CD4-positive, alpha-beta T cell treated with Interleukin-17A for 1 hour (primary cell): ENCODE measurements around the gene SNX9.
"Not testable (repeated sequence)": the region's sequence is repeated elsewhere in the genome, so short reads cannot be mapped to it uniquely, and the experiment has no call there.

Source experiments
- DNase-seq: peaks from one replicate; pipeline ENCODE4 v3.0.0-alpha.2; 2020

Gene SNX9

DNA sequence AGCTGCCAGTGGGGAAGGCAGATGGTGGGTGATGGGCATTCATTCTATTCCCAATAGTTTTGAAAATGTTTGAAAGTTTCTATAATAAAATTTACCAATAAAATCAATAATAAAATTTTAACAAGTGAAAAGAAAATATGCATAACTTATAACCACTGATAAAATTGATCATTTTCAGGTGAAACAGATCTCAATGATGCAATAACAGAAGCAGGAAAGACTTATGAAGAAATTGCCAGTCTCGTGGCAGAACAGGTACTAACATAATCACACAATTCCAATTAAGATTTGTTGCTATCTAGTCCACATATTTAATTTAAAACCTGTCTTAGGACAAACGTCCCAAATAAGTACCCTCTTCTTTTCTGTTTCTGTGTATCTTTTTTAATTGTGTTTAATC lies 112.7 kb downstream of the SNX9 start:
- no peak for DNase-seq

DNA sequence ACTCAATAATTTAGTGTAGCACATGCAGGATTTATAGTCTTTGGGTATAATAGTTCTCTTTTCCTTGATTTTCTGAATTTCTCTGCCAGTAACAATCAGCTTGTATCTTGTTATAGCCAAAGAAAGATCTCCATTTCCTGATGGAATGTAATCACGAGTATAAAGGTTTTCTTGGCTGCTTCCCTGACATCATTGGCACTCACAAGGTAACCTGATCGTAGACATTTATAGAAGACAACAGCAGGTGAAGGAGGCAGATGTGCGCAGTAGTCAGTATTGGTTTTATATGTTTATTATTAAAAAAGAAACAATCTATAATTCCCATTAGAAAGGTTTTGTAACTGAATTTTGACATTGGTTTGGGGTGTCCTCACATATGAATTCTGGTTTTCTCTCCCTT lies 114.3 kb downstream of the SNX9 start:
- DNase-seq: no peak

DNA sequence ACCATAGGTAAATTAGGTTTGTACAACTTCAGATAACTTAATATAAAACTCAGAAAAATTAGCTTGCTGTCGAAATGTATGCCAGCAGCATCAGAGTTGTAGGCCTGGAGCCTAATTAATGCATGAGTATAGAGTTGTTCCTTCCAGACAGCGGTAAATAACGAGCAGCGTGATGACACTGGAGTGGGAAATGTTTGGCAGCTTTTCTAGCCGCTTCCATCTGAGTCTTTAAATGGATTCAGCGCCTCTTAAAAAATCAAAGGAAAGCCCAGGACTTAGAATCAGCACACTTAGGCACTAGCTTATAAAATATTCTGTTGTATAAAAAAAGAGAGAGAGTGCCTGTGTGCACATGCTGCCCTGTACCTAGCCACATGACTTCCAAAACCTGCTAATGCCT lies 114.9 kb downstream of the SNX9 start:
- DNase-seq: no peak

DNA sequence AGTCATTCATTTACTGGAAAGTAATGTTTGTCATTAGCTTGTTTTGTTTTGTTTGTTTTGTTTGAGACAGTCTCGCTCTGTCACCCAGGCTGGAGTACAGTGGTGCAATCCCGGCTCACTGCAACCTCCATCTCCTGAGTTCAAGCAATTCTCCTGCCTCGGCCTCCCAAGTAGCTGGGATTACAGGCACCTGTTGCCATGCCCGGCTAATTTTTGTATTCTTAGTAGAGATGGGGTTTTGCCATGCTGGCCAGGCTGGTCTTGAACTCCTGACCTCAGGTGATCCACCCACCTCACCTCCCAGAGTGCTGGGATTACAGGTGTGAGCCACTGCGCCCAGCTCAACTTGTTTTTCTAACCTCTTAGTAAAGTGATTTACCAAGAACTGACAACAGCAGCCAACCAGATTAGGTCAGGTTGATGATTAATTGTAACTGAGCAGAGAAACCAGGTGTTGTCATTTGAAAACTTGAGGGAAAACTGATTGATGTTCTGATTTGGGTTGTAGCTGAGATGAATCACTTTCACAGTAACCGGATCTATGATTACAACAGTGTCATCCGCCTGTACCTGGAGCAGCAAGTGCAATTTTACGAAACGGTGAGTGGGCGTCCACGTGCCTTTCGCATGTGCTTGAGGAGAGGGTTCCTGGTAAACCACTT lies 117.5 kb downstream of the SNX9 start:
- not testable (repeated sequence) for DNase-seq

DNA sequence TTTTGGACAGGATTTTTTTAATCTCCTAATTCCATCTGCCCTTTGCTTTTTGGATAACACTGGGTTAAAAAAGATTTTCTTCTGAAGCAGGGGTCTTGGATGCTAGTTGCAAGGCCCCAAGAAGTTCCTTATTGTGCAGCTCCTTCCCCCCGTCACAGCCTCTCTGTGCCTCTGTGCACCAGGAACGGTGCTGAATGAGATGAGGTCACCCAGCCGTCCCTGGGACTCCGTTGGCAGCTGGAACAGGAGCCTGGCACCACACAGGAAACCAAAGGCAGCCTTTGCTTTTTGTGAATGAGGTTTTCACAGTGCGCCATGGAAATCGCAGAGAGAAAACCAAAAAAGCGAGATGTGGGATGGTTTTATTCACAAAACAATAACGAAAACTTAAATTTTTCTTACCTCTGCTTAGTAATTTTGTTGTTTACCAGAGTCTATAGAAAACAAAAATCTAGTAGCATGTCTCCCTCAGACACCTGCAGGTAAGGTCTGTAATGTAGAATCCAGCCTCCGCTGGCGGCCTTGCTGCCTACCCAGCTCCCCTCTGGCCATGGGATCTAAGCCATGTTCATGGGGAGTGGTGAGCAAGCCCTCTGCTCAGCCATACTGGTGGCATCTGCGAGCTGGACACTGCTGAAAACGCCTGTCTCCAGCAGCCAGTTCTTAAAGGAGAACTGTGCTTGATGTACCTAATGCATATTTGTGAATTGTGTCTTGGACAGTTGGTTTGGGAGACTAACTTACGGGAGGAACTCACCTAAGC lies 118.2 kb downstream of the SNX9 start:
- no peak for DNase-seq

DNA sequence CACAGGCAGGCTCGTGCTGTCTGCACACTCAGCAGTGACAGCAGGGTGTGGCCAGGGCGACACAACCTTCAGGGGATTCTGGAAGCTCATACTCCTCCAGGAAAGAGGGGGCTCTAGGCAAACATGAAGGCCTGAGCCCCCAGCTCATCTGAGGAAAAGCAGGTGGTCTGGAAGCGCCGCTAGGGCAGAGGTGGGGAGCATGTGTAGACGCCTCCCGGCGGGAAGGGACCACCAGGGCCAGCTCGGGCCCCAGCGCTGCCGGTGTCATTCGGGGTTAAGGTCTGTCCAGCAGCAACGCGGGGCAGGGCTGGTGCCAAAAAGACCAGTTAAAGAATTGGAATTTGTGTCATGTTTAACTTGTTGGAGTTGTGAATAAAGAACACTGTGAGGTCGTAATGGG lies 119.3 kb downstream of the SNX9 start:
- DNase-seq: no peak

DNA sequence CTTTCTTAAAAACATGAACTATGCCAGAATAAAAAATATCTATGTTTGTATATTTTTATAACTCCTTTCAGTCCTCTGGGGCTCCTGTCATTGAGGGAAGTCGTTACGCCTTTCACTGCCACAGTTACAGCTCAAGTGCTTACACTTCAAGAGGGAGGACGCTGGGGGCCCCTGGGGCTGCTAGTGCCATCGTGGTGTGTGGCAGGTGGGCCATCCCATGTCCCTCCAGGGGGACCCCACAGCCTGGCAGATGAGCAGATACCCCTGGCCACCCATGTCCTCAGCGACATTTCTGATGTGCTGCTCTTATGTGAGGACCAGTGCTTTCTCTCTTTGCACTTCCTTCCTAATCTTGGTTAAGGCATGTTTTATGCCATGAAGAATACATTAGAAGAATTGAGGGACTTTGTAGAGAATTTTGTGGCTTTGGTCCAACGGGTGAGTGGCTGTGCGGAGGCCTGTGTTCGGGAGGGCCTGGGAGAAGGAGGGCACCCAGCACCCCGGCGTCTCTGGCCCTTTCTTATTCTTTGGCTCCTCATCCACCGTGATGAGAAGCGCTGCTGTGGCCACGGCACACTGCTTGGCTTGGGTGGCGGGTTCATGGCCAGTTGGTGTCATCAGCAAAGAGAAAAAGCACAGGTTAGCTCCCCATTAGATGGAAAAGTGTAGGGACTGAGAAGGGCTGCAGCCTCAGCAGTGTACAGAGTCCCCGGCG lies 120.4 kb downstream of the SNX9 start:
- DNase-seq: no peak

DNA sequence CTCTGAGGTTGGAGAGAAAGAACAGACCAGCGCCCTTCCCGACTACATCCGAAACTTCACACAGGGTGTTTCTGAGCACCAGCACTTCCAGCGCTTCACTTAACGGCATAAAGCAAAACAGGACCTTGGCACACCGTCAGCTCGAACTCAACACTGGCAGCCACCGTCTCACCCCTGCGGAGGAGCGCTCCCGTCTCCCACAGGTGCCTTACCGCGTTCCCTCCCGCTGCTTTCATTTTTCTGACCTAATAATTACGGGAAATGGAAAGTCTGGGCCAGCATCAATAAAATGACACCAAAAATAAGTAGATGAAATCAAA lies 120.9 kb downstream of the SNX9 start:
- DNase-seq: no peak

DNA sequence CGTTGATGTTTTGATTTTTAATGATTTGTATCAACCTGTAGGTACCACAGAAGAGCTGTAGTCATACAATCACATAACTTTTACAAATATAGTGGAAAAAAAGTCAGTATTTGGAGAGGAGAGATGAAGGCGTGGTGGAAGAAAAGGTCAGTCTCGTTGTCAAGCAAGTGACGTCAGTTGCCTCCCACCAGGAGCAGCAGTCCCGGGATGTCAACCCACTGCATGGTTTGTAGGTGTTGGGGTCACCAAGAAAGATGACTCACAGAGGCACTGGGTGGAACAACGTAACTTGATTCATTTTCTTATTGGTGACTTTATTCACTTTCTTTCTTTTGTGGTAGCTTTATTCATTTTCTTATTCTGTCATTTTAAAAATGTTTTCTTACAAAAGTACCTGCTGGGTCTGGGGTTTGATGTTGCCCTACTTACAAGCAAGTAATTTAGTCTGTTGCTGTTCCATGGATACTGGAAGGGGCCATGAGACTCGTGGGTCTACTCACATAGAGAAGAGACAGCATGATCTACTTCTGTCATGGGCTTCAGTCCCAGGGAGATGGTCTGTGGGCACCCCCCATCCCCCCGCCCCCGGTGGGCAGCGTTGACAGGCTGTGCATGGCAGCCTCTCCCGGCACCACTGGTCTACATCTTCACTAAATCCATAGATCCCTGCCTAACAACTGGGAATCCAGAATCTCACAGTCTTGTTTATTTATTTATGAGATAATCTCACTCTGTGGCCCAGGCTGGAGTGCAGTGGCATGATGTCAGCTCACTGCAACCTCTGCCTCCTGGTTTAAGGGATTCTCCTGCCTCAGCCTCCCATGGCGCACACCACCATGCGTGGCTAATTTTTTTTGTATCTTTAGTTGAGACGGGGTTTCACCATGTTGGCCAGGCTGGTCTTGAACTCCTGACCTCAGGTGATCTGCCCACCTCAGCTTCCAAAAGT lies 122.2 kb downstream of the SNX9 start:
- DNase-seq: no peak

DNA sequence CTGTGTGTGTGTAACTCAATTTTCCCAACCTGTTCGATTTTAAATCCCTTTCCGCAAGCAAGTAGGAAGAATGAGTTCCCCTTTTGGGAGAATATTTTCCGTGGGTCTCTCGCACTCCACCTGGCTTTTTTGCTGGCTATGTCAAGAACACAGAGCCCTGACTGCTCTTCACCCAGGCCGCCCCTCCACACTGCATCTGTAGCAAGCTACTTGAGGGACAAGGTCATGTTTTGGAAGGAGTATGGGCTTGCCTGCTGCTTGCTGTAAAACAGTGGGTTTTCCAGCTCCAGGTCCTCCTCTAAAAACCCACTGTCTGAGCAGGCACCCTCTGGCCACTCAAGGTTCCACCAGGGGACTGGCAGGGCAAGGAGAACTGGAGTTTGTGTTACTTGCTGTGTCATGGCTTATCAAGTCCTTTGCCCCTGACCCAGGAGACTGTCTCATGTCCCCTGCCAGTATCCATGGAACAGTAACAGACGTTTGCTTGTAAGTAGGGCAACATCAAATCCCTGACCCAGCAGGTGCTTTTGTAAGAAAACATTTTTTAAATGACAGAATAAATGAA lies 123.1 kb downstream of the SNX9 start:
- DNase-seq: no peak

DNA sequence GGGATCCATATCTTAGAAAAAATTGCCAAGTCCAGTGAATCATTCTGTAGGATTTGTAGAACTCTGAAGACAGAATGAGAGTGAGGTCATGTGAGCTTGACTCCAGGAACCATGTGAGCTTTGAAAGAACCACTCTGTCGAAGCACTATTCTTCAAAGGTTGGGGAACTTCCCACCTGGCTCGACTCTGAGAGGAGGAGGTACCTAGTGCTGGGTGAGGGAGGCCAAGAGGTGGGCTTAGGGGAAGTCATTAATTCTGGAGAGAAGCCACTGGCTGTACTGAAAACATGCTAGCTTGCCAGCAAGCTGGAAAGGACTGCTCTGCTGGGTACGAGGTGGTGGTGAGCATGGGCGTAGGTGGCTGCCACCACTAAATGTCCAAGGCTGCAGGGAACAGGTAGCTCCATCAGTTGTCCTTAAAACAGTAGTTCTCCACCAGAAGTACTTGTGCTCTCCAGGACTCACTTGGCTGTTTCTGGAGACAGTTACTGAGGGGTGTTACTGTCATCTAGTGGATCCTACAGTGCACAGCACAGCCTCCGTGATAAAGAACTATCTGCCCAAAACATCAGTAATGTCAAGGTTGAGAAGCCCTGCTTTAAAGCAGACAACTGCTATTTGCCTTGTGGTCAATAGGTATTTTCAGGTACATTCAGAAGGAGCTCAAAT lies 124.0 kb downstream of the SNX9 start:
- peak; percentile 24 for DNase-seq

DNA sequence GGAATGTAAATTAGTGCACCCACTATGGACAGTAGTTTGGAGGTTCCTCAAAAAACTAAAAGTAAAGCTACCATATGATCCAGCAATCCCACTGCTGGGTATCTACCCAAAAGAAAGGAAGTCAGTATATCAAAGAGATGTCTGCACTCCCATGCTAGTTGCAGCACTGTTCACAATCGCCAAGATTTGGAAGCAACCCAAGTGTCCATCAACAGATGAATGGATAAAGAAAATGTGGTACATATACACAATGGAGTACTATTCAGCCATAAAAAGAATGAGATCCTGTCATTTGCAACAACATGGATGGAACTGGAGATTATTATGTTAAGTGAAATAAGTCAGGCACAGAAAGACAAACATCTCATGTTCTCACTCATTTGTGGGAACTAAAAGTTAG lies 127.9 kb downstream of the SNX9 start:
- not testable (repeated sequence) for DNase-seq

DNA sequence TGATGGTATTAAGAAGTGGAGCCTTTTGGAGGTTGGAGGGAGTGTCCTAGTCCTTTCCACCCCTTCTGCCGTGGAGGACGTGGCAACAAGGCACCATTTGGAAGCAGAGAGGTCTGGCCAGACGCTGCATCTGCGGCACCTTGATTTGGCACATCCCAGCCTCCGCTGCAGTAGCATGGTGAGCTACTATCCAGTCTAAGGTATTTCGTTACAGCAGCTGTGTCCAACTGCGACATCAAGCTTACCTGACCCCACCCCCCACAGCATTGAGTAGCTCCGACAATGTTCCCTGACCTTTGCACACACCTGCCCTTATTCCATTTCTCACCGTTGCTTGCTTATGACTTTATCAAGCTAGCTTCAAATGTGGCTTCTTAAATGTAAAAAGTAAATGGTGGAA lies 128.8 kb downstream of the SNX9 start:
- DNase-seq: no peak

DNA sequence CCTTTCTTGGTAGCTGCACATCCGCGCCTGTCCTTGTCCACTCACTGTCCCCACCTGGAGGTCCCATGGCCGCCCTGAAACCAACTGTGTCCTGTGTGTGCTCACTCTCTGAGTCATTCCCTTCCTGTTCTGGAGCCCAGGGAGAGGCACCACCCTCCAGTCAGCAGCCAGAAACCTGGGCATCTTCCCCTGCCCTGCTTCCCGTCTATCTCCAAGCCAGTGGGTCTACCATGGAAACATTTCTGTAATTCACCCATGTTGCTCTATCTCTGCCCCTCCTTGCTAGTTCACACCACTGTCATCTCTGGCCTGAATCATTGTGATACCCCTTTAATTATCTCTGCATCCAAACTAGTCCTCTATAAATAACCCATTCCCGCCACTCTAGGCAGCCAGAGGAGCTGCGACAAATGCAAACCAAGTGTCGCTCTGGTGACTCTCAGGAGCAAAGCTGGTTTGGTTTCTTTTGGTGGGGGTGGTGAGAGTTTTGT lies 129.9 kb downstream of the SNX9 start:
- DNase-seq: no peak

DNA sequence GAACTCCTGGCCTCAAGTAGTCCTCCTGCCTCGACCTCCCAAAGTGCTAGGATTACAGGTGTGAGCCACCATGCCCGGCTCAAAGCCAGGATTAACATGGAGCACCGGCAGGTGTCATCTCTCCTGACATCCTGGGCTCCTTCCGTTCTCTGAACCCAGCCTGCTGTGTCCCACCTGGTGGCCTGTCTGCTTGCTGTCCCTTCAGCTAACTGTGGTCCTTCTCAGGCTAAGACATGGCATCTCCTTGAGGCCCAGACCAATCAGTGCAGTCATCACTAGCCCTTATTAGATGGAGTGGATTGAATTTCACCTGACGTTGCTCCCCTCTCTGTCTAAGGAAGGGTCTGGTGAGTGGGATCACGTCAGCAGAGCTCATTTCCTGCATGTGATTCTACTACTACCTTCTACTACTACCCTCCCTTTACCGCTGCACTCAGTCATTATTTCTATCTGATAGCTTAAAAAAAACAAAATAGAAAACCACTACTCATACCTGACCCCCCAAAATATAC lies 130.6 kb downstream of the SNX9 start:
- DNase-seq: no peak

DNA sequence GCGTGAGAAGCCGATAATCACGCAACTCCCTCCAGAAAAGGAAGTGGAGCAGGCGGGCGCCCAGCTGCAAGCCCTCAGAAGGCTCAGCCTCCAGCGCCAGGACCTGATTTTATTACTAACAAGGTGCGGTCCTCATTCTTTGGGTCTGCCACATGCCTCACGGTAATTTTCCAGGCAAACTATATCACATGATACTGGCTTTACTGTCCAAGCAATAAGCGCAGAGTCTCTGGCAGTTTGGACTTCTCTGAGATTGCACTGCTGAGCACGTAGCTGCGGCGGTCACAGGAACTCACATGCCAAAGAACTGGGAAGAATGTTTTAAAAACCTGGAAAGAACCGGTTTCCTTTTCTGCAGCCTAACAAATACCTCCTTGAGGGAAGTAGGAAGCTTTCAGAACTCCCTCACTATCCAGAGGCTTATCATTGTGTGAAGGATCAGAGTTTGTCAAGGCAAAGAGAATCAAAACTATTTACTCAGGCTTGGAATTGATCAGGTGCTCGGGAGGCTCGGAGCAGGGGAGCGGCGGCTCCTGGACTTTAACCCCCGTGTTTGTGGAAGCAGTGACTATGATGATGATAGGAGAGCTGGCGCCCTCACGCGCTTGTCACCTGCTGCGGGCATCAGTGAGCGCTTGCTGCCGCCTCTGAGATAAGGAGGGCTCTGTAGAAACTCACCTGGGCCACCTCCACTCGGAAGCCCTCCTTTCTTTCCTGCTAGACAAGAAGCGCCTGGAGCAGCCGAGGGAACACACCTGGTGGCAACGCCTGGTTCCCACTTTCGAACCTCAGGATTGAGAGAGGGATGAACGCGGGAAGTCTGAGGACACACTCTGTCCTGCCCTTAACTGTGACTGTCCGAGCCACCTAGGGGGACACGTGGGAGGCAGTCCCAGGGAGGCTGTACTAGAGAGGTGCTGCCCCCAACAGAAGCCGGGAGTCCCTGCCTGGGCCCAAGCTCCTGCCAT lies 131.4 kb downstream of the SNX9 start:
- no peak for DNase-seq

DNA sequence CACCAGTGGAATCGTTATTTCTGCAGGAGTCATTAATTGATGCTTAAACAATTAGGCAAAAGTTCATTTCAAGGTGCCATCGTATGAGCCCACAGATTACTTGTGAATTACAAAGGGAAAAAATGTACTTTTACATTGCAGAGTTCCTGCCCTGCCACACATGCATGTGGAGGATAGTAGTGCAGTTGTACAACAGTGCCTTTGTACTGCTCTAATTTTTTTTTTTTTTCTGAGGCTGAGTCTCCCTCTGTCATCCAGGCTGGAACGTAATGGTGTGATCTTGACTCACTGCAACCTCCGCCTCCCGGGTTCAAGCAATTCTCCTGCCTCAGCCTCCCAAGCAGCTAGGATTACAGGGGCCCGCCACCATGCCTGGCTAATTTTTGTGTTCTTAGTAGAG lies 132.6 kb downstream of the SNX9 start:
- no peak for DNase-seq

DNA sequence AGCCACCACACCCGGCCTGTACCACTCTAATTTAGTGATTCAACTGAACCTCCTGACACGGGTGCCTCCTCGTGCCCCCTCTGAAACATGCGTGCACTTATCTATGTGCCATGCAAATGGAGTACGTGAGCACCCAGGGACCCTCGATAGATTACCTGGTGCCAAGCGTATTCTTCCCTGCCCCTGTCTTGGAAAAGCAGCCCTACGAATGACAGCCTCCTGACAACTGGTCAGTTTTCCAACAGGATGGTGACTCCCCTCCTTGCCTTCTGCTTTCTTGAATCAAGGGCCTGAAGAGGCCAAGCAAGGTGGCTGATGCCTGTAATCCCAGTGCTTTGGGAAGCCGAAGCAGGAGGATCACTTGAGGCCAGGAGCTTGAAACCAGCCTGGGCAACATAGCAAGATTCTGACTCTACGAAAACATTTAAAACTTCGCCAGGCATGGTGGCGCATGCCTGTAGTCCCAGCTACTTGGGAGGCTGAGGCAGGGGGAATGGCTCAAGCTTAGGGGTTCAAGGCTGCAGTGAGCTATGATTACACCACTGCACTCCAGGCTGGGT lies 133.2 kb downstream of the SNX9 start:
- no peak for DNase-seq

DNA sequence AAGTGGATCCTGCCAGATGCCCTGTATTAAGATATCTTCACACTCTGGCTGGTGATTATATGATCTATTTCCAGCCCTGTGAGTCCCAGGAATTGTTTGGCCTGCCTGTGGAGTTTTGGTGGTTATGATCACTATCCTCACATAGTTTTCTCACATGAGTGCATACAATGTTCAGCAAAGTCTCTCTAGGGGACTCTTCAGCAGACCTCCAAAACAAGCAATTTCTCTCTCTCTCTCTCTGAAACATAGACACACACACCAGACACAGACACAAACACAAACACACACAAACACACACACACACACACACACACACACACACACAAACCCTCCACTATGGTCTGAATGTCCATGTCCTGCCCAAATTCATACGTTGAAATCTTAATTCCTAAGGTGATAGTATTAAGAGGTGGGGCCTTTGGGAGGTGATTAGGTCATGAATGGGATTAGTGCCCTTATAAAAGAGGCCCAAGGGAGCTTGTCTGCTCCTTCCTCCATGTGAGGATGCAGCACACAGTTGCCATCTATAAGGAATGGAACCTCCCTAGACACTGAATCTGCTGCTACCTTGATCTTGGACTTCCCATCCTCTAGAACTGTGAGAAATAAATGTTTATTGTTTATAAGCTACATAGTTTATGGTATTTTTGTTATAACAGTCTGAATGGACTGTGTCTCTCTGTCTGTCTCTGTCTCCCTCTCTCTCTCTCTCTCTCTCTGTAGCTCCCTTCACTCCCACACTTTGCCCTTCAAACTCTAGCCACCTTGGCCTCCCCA lies 136.6 kb downstream of the SNX9 start:
- no peak for DNase-seq
